SH-SY5Y (cell line): ENCODE data around the gene KRT85.

Source experiments
- GATA2 ChIP-seq: IDR thresholded peaks from 2 replicates; pipeline ENCODE4 v1.6.1; 2011; ENCODE audit warnings: mild to moderate bottlenecking, low read depth, low read length
- GATA3 ChIP-seq: IDR thresholded peaks from 2 replicates; pipeline ENCODE4 v1.6.1; 2011; ENCODE audit warnings: low read depth, mild to moderate bottlenecking, low read length, moderate library complexity

KRT85 gene

GRCh38 chr12:52380271-52380694 is 13.0 kb upstream of the KRT85 start:
- no peak for TF ChIP-seq GATA2
- TF ChIP-seq GATA3, result no peak

DNA sequence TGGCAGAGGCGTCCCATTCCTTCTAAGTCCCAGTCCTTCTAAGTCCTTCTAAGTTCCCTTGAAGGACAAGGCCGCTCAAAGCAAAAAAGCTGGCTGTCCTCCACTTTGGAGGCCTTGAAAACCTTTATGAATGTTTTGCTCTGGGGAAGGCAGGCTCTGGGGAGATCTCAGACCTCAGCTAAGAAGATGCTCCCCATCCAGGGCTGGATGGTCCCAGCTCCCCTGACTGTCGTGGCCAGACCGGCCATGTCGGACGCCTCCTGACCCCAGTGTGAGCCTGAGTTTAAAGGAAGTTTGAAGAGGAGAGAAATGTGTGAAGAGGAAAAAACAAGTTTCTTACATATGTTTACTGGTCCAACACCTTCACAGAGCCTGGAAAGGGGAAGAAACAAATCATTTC is 12.3 kb upstream of the KRT85 start:
- TF ChIP-seq GATA2, result no peak
- no peak for TF ChIP-seq GATA3

GRCh38 chr12:52378091-52378490 is 10.8 kb upstream of the KRT85 start:
- TF ChIP-seq GATA3, result no peak
- no peak for TF ChIP-seq GATA2

- TF ChIP-seq GATA3, result no peak
- no peak for TF ChIP-seq GATA2
Observed at GRCh38 chr12:52377266-52377665, 10.0 kb upstream of the KRT85 start.

DNA sequence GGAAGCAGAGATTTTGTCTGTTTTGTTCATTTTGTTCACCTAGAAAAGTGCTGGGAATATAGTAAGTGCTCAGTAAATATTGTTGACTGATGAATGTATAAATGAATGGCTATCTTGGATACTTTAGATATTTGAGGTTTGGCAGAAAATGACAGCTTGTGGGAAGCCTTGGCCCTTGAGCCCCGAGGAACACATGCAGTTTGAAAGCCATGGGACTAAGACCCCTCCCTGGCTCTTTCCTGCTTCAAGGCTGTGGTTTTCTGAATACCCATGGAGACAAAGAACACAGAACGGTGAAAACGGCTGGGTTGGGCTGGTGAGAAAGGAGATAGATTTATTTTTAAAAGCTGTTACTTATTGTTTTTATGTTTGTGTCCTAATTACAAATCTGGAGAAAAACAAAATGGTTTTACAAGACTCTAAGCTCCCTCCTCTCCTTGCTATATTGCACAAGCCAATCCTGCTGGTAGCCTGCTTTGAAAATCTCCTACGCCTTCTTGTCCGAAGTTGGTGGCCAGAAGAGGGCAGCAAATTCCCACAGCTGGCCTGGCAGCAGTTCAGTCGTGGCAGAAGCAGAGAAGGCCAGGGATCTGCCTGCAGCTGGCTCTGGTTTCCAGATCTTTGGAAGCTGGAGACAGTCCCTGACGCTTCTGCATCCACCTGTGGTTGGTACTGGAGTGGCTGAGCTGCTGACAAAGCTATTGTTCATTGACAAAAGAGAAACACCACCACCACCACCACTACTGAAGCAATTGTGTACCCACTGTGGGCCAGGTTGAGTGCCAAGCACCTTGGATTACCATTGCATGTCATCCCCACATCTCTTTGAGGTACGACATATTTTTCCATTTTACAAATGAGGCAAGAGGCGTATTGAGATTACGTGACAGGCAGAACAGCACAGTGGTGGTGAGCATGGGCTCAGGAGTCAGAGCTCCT is 5.2 kb upstream of the KRT85 start:
- no peak for TF ChIP-seq GATA2
- TF ChIP-seq GATA3, result no peak

DNA sequence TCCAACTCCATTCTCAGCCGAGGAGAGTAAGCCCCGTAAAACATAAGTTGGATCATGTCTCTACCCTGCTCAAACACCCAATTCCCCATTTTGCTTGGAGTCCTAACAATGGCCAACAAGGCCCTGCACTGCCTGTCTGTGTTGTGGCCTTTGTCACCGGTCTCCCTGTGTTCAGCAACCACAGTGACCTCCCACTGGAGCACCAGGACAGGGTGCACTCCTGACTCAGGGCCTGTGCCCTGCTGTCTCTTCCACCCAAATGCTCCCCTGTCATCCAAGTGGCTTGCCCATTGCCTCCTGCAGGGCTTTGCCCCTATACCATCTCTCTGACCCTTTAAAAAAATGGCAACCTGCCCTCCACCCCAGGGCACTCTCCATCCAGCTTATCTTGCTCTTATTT is 4.4 kb upstream of the KRT85 start:
- TF ChIP-seq GATA2, result no peak
- TF ChIP-seq GATA3, result no peak

- TF ChIP-seq GATA2 (no peak), GATA3 (no peak)
Observed at GRCh38 chr12:52370926-52371608, 3.8 kb upstream of the KRT85 start.

DNA sequence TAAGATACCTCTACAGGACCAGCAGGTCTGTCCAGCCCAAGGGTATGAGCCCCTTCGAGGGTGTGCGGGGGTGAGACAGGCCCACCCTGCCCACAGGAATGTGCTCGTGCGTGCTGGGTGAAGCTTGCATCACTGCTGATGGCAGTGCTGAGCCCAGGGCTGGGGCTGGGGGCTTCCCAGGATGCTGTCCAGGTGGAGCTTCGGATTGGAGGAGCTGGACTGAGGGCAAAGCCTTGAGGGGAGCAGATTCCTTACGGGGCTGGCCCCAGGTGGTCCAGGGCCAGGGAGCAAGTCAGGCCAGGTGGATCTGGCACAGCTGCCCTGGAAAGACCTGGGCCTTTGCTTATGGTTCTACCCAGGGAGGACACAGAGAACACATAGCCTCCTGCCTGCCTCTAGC is 2.5 kb upstream of the KRT85 start:
- no peak for TF ChIP-seq GATA2
- TF ChIP-seq GATA3, result no peak

GRCh38 chr12:52369211-52369610 is 1.9 kb upstream of the KRT85 start:
- TF ChIP-seq GATA3 (no peak), GATA2 (no peak)

GRCh38 chr12:52368508-52368907 is 1.2 kb upstream of the KRT85 start:
- no peak for TF ChIP-seq GATA3
- no peak for TF ChIP-seq GATA2

DNA sequence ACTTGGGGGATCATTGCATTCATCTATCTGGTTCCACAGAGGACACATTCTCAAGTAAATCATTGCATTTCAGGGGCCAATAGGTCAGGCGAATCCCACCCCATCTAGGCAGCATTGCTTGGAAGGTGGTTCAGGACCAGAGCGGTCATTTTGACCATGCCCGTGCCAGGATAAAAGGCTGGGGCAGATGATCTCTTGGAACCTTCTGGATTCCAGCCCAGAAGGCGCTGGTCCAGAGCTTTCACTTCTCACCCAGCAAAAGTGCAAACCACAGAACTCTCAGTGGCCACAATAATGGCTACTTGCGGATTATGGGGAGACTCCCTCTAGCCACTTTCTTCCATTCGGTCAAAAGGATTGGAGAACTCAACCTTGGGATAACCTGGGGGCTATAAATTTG is 595 bp upstream of the KRT85 start:
- TF ChIP-seq GATA3, result no peak
- no peak for TF ChIP-seq GATA2

GRCh38 chr12:52364901-52365489 is 2.3 kb downstream of the KRT85 start:
- TF ChIP-seq GATA3, result no peak
- TF ChIP-seq GATA2, result no peak

DNA sequence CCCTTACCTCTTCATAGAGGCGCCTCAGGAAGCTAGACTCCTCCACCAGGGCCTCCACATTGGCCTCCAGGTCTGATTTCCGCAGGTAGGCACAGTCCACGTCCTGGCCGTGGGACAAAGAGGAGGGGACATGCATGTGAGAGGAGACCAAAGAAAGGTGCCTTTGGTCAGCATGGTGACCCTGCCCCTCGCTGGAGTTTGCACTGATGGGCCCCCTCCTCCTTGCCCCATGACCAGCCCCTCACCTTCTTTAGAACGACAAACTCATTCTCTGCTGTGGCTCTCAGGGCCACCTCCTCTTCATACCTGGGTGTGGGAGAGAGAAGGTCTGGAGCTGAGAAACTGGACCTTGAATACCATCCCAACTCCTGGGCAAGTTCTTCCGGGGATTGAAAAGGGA is 3.2 kb downstream of the KRT85 start:
- no peak for TF ChIP-seq GATA2
- TF ChIP-seq GATA3, result no peak

DNA sequence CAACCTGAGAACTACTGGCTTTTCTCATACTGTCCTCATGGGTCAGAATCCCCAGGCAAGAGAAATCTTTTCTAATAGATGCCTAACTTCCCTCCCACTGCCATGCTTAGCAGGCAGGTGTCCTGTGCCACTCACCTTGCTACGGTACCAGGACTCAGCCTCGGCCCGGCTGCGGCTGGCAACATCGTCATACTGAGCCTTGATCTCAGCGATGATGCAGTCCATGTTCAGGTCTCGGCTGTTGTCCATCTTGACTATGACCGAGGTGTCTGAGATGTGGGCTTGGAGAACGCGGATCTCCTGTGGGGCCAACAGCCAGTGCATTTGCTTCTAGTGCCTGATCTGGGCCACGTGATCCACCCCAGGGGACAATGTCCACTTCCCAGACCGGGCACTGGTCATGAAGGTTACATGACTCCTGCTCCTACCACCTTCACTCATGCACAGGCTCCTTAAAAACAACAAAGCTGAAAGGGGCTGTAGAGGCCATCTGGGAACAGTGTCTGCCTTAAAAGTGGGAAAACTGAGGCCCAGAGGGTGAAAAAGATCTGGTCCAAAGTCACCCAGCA is 4.1 kb downstream of the KRT85 start:
- TF ChIP-seq GATA2, result no peak
- no peak for TF ChIP-seq GATA3

- TF ChIP-seq GATA2, result no peak
- no peak for TF ChIP-seq GATA3
Observed at GRCh38 chr12:52362118-52362726, 5.1 kb downstream of the KRT85 start.
